H9 (cell line): ENCODE data around the gene FOXP4. TPM values are rescaled to one million over a fixed set of nuclear protein-coding genes. Genes with fewer than 3 reads are reported as not detected.

ENCODE experiments used
- DNase-seq: peaks from one replicate; pipeline ENCODE4 v3.0.0-alpha.2; 2017
- H2AFZ ChIP-seq: one replicate; pipeline ENCODE4 v1.6.1; 2013; ENCODE audit warnings: mild to moderate bottlenecking, low read length, control low read depth, moderate library complexity
- H2AK5ac ChIP-seq: 2 replicates; pipeline ENCODE4 v1.6.1; 2013; ENCODE audit warnings: low read length, control low read depth, mixed read lengths; ENCODE audit not compliant: insufficient read length
- H2BK120ac ChIP-seq: one replicate; pipeline ENCODE4 v1.6.1; 2013; ENCODE audit warnings: low read depth, mild to moderate bottlenecking, low read length, control low read depth, inconsistent platforms; ENCODE audit not compliant: poor library complexity, severe bottlenecking
- H2BK12ac ChIP-seq: 2 replicates; pipeline ENCODE4 v1.6.1; 2013; ENCODE audit warnings: low read length, control low read depth, mixed read lengths, low read depth; ENCODE audit not compliant: insufficient read length
- H2BK15ac ChIP-seq: 2 replicates; pipeline ENCODE4 v1.6.1; 2013; ENCODE audit warnings: low read depth, low read length, control low read depth
- H2BK20ac ChIP-seq: one replicate; pipeline ENCODE4 v1.6.1; 2013; ENCODE audit warnings: low read depth, mild to moderate bottlenecking, low read length, control low read depth, inconsistent platforms; ENCODE audit not compliant: poor library complexity, severe bottlenecking
- H2BK5ac ChIP-seq: 2 replicates; pipeline ENCODE4 v1.6.1; 2013; ENCODE audit warnings: low read length, control low read depth, mixed read lengths; ENCODE audit not compliant: insufficient read length
- H3K14ac ChIP-seq: 2 replicates; pipeline ENCODE4 v1.6.1; 2013; ENCODE audit warnings: low read length, control low read depth; ENCODE audit not compliant: insufficient read depth
- H3K18ac ChIP-seq: 2 replicates; pipeline ENCODE4 v1.6.1; 2013; ENCODE audit warnings: low read depth, mild to moderate bottlenecking, mixed read lengths, low read length, control low read depth; ENCODE audit not compliant: insufficient read length
- H3K23ac ChIP-seq: 2 replicates; pipeline ENCODE4 v1.6.1; 2013; ENCODE audit warnings: low read length, control low read depth, mixed read lengths, low read depth; ENCODE audit not compliant: insufficient read length
- H3K23me2 ChIP-seq: 2 replicates; pipeline ENCODE4 v1.6.1; 2013; ENCODE audit warnings: low read depth, mild to moderate bottlenecking, mixed read lengths, low read length, control low read depth; ENCODE audit not compliant: insufficient read length, poor library complexity, severe bottlenecking
- H3K27ac ChIP-seq: 2 replicates; pipeline ENCODE4 v1.5.1; 2013; ENCODE audit warnings: low read length, control low read depth, mixed read lengths, low read depth; ENCODE audit not compliant: insufficient read length
- H3K27me3 ChIP-seq: 2 replicates; pipeline ENCODE4 v1.6.1; 2013; ENCODE audit warnings: low read length, control low read depth, inconsistent platforms; ENCODE audit not compliant: insufficient read depth
- H3K4ac ChIP-seq: 2 replicates; pipeline ENCODE4 v1.6.1; 2013; ENCODE audit warnings: low read depth, mild to moderate bottlenecking, control low read depth, inconsistent platforms, low read length, moderate library complexity
- H3K4me1 ChIP-seq: 2 replicates; pipeline ENCODE4 v1.6.1; 2013; ENCODE audit warnings: low read length, control low read depth, inconsistent platforms; ENCODE audit not compliant: insufficient read depth
- H3K4me2 ChIP-seq: 2 replicates; pipeline ENCODE4 v1.6.1; 2013; ENCODE audit warnings: low read length, control low read depth, mixed read lengths; ENCODE audit not compliant: insufficient read length, insufficient read depth
- H3K56ac ChIP-seq: 2 replicates; pipeline ENCODE4 v1.6.1; 2013; ENCODE audit warnings: low read depth, mild to moderate bottlenecking, mixed read lengths, low read length, control low read depth; ENCODE audit not compliant: insufficient read length
- H3K79me1 ChIP-seq: 2 replicates; pipeline ENCODE4 v1.6.1; 2013; ENCODE audit warnings: low read depth, mild to moderate bottlenecking, moderate library complexity, low read length, control low read depth, inconsistent platforms; ENCODE audit not compliant: insufficient read depth, poor library complexity, severe bottlenecking
- H3K79me2 ChIP-seq: 2 replicates; pipeline ENCODE4 v1.6.1; 2013; ENCODE audit warnings: low read length, control low read depth, inconsistent platforms; ENCODE audit not compliant: insufficient read depth
- H3K9ac ChIP-seq: 2 replicates; pipeline ENCODE4 v1.6.1; 2013; ENCODE audit warnings: low read length, control low read depth, mixed read lengths; ENCODE audit not compliant: insufficient read length; ENCODE audit errors: extremely low read depth
- H3K9me3 ChIP-seq: one replicate; pipeline ENCODE4 v1.6.1; 2013; ENCODE audit warnings: low read depth, low read length, inconsistent platforms; ENCODE audit not compliant: control insufficient read depth
- H3T11ph ChIP-seq: one replicate; pipeline ENCODE4 v1.6.1; 2013; ENCODE audit warnings: mild to moderate bottlenecking, low read length, control low read depth, inconsistent platforms
- H4K20me1 ChIP-seq: one replicate; pipeline ENCODE4 v1.6.1; 2013; ENCODE audit not compliant: control insufficient read depth, insufficient read length, insufficient read depth
- H4K5ac ChIP-seq: 2 replicates; pipeline ENCODE4 v1.6.1; 2013; ENCODE audit warnings: low read depth, mild to moderate bottlenecking, mixed read lengths, low read length, control low read depth; ENCODE audit not compliant: insufficient read length
- H4K8ac ChIP-seq: replicated peaks from 2 replicates; pipeline ENCODE4 v1.6.1; 2013; ENCODE audit warnings: low read length, control low read depth, mixed read lengths, low read depth; ENCODE audit not compliant: insufficient read length
- H4K91ac ChIP-seq: 2 replicates; pipeline ENCODE4 v1.6.1; 2013; ENCODE audit warnings: low read depth, mild to moderate bottlenecking, moderate library complexity, mixed read lengths, low read length, control low read depth; ENCODE audit not compliant: insufficient read length
- H3K27ac Mint-ChIP-seq, 3 experiments: 2 replicates in 2 of 3; 3 replicates in 1 of 3; pipeline ENCODE4 v1.8.0; 2020 to 2021; ENCODE audit warnings: mixed read lengths in 3 of 3, mild to moderate bottlenecking in 1 of 3, moderate library complexity in 1 of 3
- H3K27me3 Mint-ChIP-seq: 2 replicates; pipeline ENCODE4 v1.8.0; 2021; ENCODE audit warnings: low read depth, mild to moderate bottlenecking, moderate library complexity, mixed read lengths
- H3K36me3 Mint-ChIP-seq, 3 experiments: 2 replicates in 2 of 3; 3 replicates in 1 of 3; pipeline ENCODE4 v1.8.0; 2020 to 2021; ENCODE audit warnings: low read depth in 3 of 3, mixed read lengths in 3 of 3; ENCODE audit not compliant: insufficient read depth in 1 of 3
- H3K4me1 Mint-ChIP-seq, 2 experiments: 2 replicates each; pipeline ENCODE4 v1.8.0; 2020; ENCODE audit warnings: mixed read lengths in 2 of 2
- H3K4me3 Mint-ChIP-seq, 2 experiments: 2 replicates in 1 of 2; 3 replicates in 1 of 2; pipeline ENCODE4 v1.8.0; 2020 to 2021; ENCODE audit warnings: mild to moderate bottlenecking in 2 of 2, mixed read lengths in 2 of 2, moderate library complexity in 1 of 2
- H3K9me3 Mint-ChIP-seq, 2 experiments: 2 replicates in 1 of 2; 3 replicates in 1 of 2; pipeline ENCODE4 v1.8.0; 2020; ENCODE audit warnings: mild to moderate bottlenecking in 2 of 2, mixed read lengths in 2 of 2, moderate library complexity in 1 of 2
- CTCF ChIP-seq: fragments of 200-600 bp; sonication (generic); conservative IDR thresholded peaks from 3 replicates; pipeline ENCODE4 v1.8.0; 2021; ENCODE audit warnings: antibody characterized with exemption, mild to moderate bottlenecking
- WGBS: extraction: QIAGEN DNeasy Blood & Tissue Kit; methylation state at CpG from one replicate; pipeline ENCODE4 v1.1.7; 2013; ENCODE audit warnings: missing lambda C conversion rate, low lambda C conversion rate, mixed read lengths; ENCODE audit not compliant: insufficient read length; ENCODE audit errors: extremely low coverage; 5-methylcytosine and 5-hydroxymethylcytosine counted together
- total RNA-seq: library from RNA; stranded (reverse); gene quantifications from 2 replicates; pipeline ENCODE4 v1.2.1, GENCODE V29; 2021

The FOXP4 gene
- total RNA-seq, 1 experiment from 2014 or later: 18.2 TPM

GRCh38 chr6:41528409-41528963 lies 17.7 kb upstream of the FOXP4 start:
- Mint-ChIP-seq H3K4me1 (peaks cover 35 to 59% of the 10 kb centered on the region in 2 experiments), H3K27ac (no peak overlapping the region), H3K4me3 (no peak overlapping the region), H3K27me3 (peaks cover 95% of the 10 kb centered on the region), H3K9me3 (no peaks in the 10 kb centered on the region; a peak in 1 of 5 replicates), H3K36me3 (no peaks in the 10 kb centered on the region)
- H3K4ac ChIP-seq: no peak overlapping the region
- no peaks in the 10 kb centered on the region for H3K79me1 ChIP-seq
- H2BK20ac ChIP-seq: no peak overlapping the region
- no peak overlapping the region for H2BK12ac ChIP-seq
- no peak overlapping the region for H4K8ac ChIP-seq
- H3K4me1 ChIP-seq: no peaks in the 10 kb centered on the region
- no peaks in the 10 kb centered on the region for H4K20me1 ChIP-seq
- H3K56ac ChIP-seq: no peak overlapping the region
- no peak overlapping the region for H3K18ac ChIP-seq
- TF ChIP-seq CTCF: no peak
- H3K79me2 ChIP-seq: no peaks in the 10 kb centered on the region
- H2AFZ ChIP-seq: no peak overlapping the region
- H3K27me3 ChIP-seq: no peaks in the 10 kb centered on the region; the same call in 1 of the 2 replicates
- H2AK5ac ChIP-seq: no peak overlapping the region
- DNase-seq: no peak
- no peak overlapping the region for H3K14ac ChIP-seq
- no peak overlapping the region for H2BK5ac ChIP-seq
- no peak overlapping the region for H4K91ac ChIP-seq
- H3K9me3 ChIP-seq: no peaks in the 10 kb centered on the region
- H3K9ac ChIP-seq: no peak overlapping the region
- H3T11ph ChIP-seq: no peak overlapping the region
- no CpG with 5 or more reads among the region's 11 CpGs for WGBS
- no peak overlapping the region for H3K27ac ChIP-seq
- H3K4me2 ChIP-seq: no peak overlapping the region
- no peak overlapping the region for H2BK15ac ChIP-seq
- no peaks in the 10 kb centered on the region for H3K23me2 ChIP-seq
- H2BK120ac ChIP-seq: no peak overlapping the region
- no peak overlapping the region for H3K23ac ChIP-seq
- H4K5ac ChIP-seq: no peak overlapping the region
